Liver (tissue), 9 donors: ENCODE results near the gene FOSL2. TPM values are rescaled to one million over a fixed set of nuclear protein-coding genes. Genes with fewer than 3 reads are reported as not detected.

Source experiments
- DNase-seq: peaks from one replicate; pipeline ENCODE4 v3.0.0-alpha.2; 2017; ENCODE audit warnings: low spot score
- H3K27ac ChIP-seq, 2 donors: one replicate each; pipeline ENCODE4 v1.7.0; 2013; ENCODE audit warnings: inconsistent platforms in 2 of 2, low read length in 2 of 2, control low read depth in 1 of 2, low read depth in 1 of 2, mild to moderate bottlenecking in 1 of 2
- H3K27me3 ChIP-seq, 4 donors: one replicate each; pipeline versions ENCODE4 v1.6.1 to v1.7.0; 2013; ENCODE audit warnings: low read length in 3 of 4, inconsistent platforms in 1 of 4, mild to moderate bottlenecking in 1 of 4, moderate library complexity in 1 of 4; ENCODE audit not compliant: control insufficient read depth in 4 of 4, insufficient read depth in 4 of 4
- H3K36me3 ChIP-seq, 4 donors: one replicate each; pipeline versions ENCODE4 v1.6.1 to v1.7.0; 2013; ENCODE audit warnings: low read length in 3 of 4, mild to moderate bottlenecking in 3 of 4, low read depth in 1 of 4, moderate library complexity in 1 of 4; ENCODE audit not compliant: control insufficient read depth in 4 of 4, insufficient read depth in 3 of 4
- H3K4me1 ChIP-seq, 4 donors: one replicate each; pipeline versions ENCODE4 v1.6.1 to v1.7.0; 2013; ENCODE audit warnings: low read length in 3 of 4, mild to moderate bottlenecking in 3 of 4, moderate library complexity in 1 of 4; ENCODE audit not compliant: control insufficient read depth in 4 of 4, insufficient read depth in 4 of 4
- H3K4me3 ChIP-seq, 3 donors: one replicate each; pipeline versions ENCODE4 v1.6.1 to v1.7.0; 2013; ENCODE audit warnings: low read length in 3 of 3, control low read depth in 1 of 3, low read depth in 1 of 3, mild to moderate bottlenecking in 1 of 3
- H3K9ac ChIP-seq, 2 donors: one replicate each; pipeline ENCODE4 v1.7.0; 2013; ENCODE audit warnings: low read length in 2 of 2, mild to moderate bottlenecking in 2 of 2, moderate library complexity in 2 of 2, control low read depth in 1 of 2, low read depth in 1 of 2
- H3K9me3 ChIP-seq, 4 donors: one replicate each; pipeline versions ENCODE4 v1.6.1 to v1.7.0; 2013; ENCODE audit warnings: low read length in 3 of 4; ENCODE audit not compliant: control insufficient read depth in 4 of 4
- ATF3 ChIP-seq: IDR thresholded peaks from 2 replicates; pipeline ENCODE4 v1.6.1; 2016; ENCODE audit warnings: antibody characterized with exemption
- CTCF ChIP-seq: fragments of 150-350 bp; IDR thresholded peaks from 2 replicates; pipeline ENCODE4 v1.5.1; 2017; ENCODE audit warnings: improper control_type of control experiment, low read depth, low read length; ENCODE audit not compliant: missing input control
- EGR1 ChIP-seq, 2 donors: IDR thresholded peaks; 2 replicates each; pipeline ENCODE4 v1.6.1; 2016 to 2018; ENCODE audit warnings: antibody characterized with exemption in 2 of 2, low read depth in 2 of 2
- FOXA1 ChIP-seq: IDR thresholded peaks from 2 replicates; pipeline ENCODE4 v1.6.1; 2016; ENCODE audit warnings: antibody characterized with exemption
- FOXA2 ChIP-seq: IDR thresholded peaks from 2 replicates; pipeline ENCODE4 v1.6.1; 2016; ENCODE audit warnings: antibody characterized with exemption
- GABPA ChIP-seq, 2 donors: IDR thresholded peaks in 1 of 2; conservative IDR thresholded peaks in 1 of 2; 2 replicates each; pipeline ENCODE4 v1.6.1; 2016; ENCODE audit warnings: antibody characterized with exemption in 2 of 2, mild to moderate bottlenecking in 1 of 2, moderate library complexity in 1 of 2
- HNF4A ChIP-seq, 2 donors: conservative IDR thresholded peaks; 2 replicates each; pipeline ENCODE4 v1.6.1; 2016; ENCODE audit warnings: antibody characterized with exemption in 2 of 2, mild to moderate bottlenecking in 2 of 2
- HNF4G ChIP-seq: IDR thresholded peaks from 2 replicates; pipeline ENCODE4 v1.6.1; 2016; ENCODE audit warnings: antibody characterized with exemption
- JUND ChIP-seq, 2 donors: IDR thresholded peaks; 2 replicates each; pipeline ENCODE4 v1.6.1; 2016; ENCODE audit warnings: antibody characterized with exemption in 2 of 2
- MAX ChIP-seq: IDR thresholded peaks from 2 replicates; pipeline ENCODE4 v1.6.1; 2016; ENCODE audit warnings: antibody characterized with exemption
- NR2F2 ChIP-seq: IDR thresholded peaks from 2 replicates; pipeline ENCODE4 v1.6.1; 2016; ENCODE audit warnings: antibody characterized with exemption
- RAD21 ChIP-seq, 2 donors: IDR thresholded peaks; 2 replicates each; pipeline ENCODE4 v1.6.1; 2016; ENCODE audit warnings: antibody characterized with exemption in 2 of 2, mild to moderate bottlenecking in 2 of 2
- REST ChIP-seq: IDR thresholded peaks from 2 replicates; pipeline ENCODE4 v1.6.1; 2016; ENCODE audit warnings: antibody characterized with exemption, mild to moderate bottlenecking
- RXRA ChIP-seq, 2 donors: IDR thresholded peaks; 2 replicates each; pipeline ENCODE4 v1.6.1; 2017 to 2018; ENCODE audit warnings: antibody characterized with exemption in 2 of 2, mild to moderate bottlenecking in 1 of 2
- SP1 ChIP-seq: IDR thresholded peaks from 2 replicates; pipeline ENCODE4 v1.6.1; 2018; ENCODE audit warnings: antibody characterized with exemption, mild to moderate bottlenecking
- TAF1 ChIP-seq: conservative IDR thresholded peaks from 2 replicates; pipeline ENCODE4 v1.6.1; 2016; ENCODE audit warnings: antibody characterized with exemption, mild to moderate bottlenecking
- YY1 ChIP-seq: IDR thresholded peaks from 2 replicates; pipeline ENCODE4 v1.6.1; 2016; ENCODE audit warnings: antibody characterized with exemption, mild to moderate bottlenecking
- WGBS: extraction: QIAGEN DNeasy Blood & Tissue Kit; methylation state at CpG from one replicate; pipeline ENCODE4 v1.1.7; 2013; 5-methylcytosine and 5-hydroxymethylcytosine counted together
- polyA plus RNA-seq, 2 donors: library from polyadenylated mRNA; stranded (reverse) in 1 of 2; unstranded in 1 of 2; fragments of 200-250 nt in 1 of 2; fragments of >200 nt in 1 of 2; fragmentation: Nextera tagmentation in 1 of 2; extraction: Ambion mirVana in 1 of 2; gene quantifications; one replicate each; pipeline versions ENCODE4 v1.2.1 to v1.2.3, GENCODE V29; 2013 to 2015
- total RNA-seq, 2 donors: library from RNA; depleted of rRNA; stranded (reverse); fragments of >200 nt; gene quantifications; one replicate each; pipeline ENCODE4 v1.2.3, GENCODE V29; 2014
- TF ChIP-seq, protein P1 (sequence below): IDR thresholded peaks from 2 replicates; pipeline ENCODE4 v1.6.1; 2016; ENCODE audit warnings: antibody characterized with exemption
- donor health status: healthy.
- donor health status: healthy.
- donor health status: healthy.
- donor health status: healthy.
- donor health status: healthy.

FOSL2 gene
- total and polyA plus RNA-seq, 4 donors, result 1.9 to 10.7 (median 2.6) TPM

DNA sequence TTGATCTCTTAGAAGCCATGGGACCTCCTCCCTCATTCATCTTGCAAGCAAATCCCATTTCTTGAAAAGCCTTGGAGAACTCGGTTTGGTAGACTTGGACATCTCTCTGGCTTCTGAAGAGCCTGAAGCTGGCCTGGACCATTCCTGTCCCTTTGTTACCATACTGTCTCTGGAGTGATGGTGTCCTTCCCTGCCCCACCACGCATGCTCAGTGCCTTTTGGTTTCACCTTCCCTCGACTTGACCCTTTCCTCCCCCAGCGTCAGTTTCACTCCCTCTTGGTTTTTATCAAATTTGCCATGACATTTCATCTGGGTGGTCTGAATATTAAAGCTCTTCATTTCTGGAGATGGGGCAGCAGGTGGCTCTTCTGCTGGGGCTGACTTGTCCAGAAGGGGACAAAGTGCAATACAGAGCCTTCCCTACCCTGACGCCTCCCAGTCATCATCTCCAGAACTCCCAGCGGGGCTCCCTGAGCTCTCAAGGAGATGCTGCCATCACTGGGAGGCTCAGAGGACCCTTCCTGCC, 20.0 kb downstream of the FOSL2 start:
- no peaks in the 10 kb centered on the region for H3K27me3 ChIP-seq
- H3K4me3 ChIP-seq, result no peak overlapping the region
- peaks cover 22 to 78% (median 56%) of the 10 kb centered on the region in 4 donors for H3K36me3 ChIP-seq
- no peaks in the 10 kb centered on the region for H3K9me3 ChIP-seq
- DNase-seq, result no peak
- no peak overlapping the region for H3K27ac ChIP-seq
- WGBS, result 91% methylated on average over 6 of the region's 6 CpGs
- peaks cover 4 to 9% (median 8%) of the 10 kb centered on the region in 4 donors for H3K4me1 ChIP-seq
- no peak for TF ChIP-seq SP1
- TF ChIP-seq YY1, result no peak
- no peak for TF ChIP-seq FOXA2
- TF ChIP-seq, protein P1, sequence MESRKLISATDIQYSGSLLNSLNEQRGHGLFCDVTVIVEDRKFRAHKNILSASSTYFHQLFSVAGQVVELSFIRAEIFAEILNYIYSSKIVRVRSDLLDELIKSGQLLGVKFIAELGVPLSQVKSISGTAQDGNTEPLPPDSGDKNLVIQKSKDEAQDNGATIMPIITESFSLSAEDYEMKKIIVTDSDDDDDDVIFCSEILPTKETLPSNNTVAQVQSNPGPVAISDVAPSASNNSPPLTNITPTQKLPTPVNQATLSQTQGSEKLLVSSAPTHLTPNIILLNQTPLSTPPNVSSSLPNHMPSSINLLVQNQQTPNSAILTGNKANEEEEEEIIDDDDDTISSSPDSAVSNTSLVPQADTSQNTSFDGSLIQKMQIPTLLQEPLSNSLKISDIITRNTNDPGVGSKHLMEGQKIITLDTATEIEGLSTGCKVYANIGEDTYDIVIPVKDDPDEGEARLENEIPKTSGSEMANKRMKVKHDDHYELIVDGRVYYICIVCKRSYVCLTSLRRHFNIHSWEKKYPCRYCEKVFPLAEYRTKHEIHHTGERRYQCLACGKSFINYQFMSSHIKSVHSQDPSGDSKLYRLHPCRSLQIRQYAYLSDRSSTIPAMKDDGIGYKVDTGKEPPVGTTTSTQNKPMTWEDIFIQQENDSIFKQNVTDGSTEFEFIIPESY, result no peak
- no peak for TF ChIP-seq REST
- TF ChIP-seq RXRA (IDR thresholded peaks at IDR 0.05), result no peak
- no peak for TF ChIP-seq MAX
- no peak for TF ChIP-seq TAF1
- no peak for TF ChIP-seq ATF3
- no peak for TF ChIP-seq GABPA (IDR thresholded peaks at IDR 0.05 in 1 of 2, conservative IDR thresholded peaks at IDR 0.05 in 1 of 2)
- TF ChIP-seq HNF4A (conservative IDR thresholded peaks at IDR 0.05), result no peak
- TF ChIP-seq HNF4G, result no peak
- no peak for TF ChIP-seq FOXA1
- TF ChIP-seq NR2F2, result no peak
- no peak for TF ChIP-seq JUND (IDR thresholded peaks at IDR 0.05)
- no peak for TF ChIP-seq CTCF
- no peak for TF ChIP-seq EGR1 (IDR thresholded peaks at IDR 0.05; ENCODE audit: low read depth in 2 of 2)
- TF ChIP-seq RAD21 (IDR thresholded peaks at IDR 0.05), result no peak
- H3K9ac ChIP-seq, result no peak overlapping the region
